NCI-H2227 treated with DMSO at 0.1 percent for 48 hours (cell line): ENCODE results near the gene BTN2A1.
A peak's percentile ranks its signal among the peaks of the same experiment; 100 is the strongest.

ENCODE experiments used
- DNase-seq: peaks from one replicate; lab custom pipeline; 2025; lab: John Stamatoyannopoulos, UW

Gene BTN2A1

DNA sequence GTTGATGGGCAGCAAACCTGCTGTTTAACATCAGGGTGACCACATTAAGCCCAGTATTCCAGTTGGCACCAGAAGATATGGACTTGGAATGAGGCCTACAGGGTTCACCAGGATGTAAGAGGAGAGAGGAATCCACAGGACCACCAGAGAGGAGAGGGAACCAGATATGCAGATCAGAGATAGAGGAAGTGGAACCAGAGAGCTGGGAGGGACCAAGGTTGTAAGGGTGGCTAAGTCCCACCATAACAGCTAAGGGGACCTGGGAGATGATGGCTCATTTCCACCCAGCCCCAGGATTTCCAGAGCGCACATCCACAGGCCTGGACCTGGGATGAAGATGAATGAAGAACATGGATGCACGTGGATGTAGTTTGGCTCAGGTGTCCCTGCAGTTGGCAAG, 11.1 kb downstream of the BTN2A1 start:
- no peak for DNase-seq

DNA sequence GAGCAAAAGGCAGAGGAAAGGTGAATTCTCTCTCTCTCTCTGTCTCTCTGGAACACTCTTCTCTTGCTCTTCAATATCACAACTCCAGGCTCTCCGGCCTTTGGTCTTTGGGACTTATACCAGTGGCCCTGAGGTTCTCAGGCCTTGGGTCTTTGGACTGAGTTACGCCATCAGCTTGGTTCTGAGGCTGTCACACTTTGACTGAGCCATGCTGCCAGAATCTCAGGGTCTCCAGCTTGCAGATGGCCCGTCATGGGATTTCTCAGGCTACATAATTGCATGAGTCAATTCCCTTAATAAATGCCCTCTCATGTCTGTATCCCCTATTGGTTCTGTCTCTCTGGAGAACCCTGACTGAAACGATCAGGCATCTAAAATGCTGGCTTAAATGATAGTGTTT, 12.9 kb downstream of the BTN2A1 start:
- DNase-seq, result no peak

DNA sequence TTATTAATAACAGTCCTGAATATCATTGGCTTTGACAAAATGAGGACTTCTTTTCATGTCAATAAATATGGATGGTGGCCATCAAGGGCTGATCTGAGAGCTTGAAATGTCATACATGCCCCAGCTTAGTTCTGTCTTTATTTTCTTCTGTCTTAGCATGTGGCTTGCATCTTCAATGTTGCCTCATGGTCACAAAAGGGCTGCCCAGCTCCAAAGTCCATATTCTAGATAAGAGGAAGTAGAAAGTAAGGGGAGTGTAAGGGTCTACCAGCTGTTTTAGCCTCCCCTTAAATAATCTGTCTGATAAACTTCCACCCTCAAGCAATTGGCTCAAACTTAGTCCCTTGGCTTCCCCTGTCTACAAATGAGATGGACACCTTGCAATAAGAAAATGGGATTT, 14.2 kb downstream of the BTN2A1 start:
- no peak for DNase-seq

DNA sequence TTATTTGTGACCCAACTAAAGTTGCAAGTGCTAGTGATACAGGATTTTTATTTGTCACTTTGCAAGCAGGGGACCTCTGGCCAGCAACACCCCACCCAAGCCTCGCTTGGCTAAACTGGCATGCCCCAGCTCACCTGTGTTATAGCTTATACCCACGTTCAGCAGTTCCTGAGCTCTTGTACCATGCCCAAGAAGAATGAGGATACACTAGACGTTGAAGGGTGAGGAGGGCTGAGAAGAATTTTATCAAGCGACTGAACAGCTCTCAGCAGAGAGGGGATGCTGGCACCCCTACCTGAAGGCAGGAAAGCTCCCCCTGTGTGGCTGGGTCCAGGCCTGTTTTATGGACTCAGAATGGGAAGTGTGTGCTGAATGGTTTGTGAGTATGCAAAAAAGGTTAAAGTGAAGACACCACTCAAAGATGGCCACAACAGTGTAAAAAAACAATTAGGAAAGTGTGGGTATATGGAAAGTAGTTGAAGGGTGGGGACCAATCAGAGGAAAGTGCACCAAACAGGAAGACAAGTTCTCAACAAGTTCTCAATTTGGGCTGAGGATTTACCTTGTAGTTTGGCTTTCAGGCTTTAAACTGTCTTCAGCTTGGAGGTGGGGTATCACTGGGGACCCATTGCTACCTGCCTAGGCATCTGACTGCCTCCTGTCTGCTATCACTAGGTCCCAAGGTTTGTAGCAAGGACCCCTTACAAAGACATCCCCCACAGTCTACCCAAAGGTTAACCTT, 15.0 kb downstream of the BTN2A1 start:
- DNase-seq, result no peak

DNA sequence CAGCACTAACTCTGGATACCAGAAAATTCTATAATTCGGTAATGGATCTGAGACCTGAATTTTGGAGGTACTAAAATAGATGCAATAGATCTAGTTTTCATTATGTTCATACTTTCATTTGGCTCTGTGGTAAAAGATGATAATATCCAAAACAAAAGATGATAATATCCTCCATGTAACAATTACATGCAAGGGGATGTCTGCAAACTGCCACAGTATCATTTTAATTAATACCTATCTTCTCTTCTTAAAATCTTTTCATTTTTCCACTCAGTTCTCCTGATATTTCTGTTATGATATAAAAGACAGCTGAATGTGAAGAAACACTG, 15.6 kb downstream of the BTN2A1 start:
- no peak for DNase-seq

DNA sequence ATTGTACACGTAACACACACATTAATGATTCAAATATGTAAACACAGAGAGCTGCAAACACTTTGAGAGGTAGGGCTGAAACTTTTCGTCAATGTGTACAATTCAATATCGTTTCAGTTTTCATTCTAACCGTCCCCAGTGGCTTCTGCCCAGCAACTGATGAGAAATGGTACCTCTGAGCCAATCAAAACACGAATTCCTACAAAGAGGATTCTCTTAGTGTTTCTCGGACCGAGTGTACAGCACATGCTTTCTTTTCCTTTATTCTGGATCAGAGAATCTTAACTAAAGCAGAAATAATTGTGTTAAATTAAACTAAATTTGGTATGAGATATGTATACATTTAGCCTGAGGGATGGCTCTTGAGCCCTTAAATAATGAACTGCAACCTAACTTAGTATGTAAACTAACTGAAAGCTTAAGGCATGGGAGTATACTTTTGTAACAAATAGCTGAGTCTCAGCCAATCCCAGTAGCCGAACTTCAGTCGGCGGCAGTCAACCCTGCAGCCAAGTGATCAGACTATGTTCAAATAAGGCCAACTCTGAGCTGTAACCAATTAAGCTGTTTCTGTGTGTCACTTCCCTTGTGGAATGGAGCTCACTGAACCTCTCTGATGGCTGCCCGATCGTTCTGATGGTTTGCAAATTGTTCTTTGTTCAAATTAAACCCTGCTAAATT, 16.1 kb downstream of the BTN2A1 start:
- peak; percentile 96 for DNase-seq

DNA sequence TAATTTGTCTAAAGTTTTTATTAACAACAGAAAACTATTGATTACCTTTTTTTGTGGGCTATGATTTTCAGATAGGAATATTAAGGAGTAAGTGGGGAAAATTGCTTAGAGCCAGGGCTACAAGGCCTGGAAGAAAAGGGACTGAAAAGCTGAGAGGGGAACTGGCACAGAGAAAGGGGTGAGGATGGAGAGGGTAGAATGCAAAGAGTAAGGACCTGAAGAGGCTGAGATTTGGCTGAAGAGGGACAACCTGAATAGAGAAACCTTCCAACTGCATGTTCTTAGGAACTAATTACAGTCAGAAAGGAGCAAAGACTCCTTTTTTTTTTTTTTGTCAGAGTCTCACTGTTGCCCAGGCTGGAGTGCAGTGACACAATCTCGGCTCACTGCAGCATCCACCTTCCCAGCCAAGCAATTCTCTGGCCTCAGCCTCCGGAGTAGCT, 16.7 kb downstream of the BTN2A1 start:
- DNase-seq, result no peak

DNA sequence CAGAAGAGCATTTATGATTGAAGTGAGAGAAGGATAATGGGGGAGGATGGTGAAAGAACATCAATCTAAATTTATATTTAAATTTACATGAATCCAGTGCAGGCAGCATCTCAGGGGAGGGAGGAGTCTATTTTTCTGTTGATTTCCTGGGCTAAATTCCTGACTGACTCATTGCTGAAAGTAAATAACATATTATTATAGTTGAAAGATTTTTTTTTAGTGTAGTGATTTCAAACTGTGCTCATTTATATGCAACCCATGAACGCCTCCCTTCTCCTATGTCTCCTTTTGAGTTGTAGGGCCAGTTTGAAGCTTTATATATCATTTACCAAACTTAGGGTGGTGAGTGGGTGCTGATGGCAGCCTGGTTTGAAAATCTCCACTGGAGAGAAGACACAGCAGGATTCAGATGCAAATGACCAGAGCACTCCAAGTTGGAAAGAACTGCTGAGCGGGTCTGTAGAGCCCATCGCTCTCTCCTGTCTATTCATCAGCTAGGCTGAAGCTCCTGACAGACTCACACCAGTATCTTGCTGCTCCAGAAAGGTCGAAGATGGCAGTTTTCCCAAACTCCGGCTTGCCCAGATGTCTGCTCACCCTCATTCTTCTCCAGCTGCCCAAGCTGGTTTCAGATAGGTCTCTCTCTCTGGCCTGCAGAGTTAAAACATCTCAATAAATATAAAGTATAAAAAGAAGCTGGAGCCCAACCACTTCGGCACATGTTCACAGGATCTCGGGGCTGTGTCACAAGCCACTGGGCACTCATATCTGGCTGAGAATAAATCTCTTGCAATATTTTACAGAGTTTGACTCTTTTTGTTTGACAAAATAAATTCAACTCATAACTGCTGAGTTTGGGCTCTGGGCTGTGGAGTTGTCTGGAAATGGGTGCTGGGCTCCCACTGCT, 18.3 kb downstream of the BTN2A1 start:
- peak; percentile 63 for DNase-seq

DNA sequence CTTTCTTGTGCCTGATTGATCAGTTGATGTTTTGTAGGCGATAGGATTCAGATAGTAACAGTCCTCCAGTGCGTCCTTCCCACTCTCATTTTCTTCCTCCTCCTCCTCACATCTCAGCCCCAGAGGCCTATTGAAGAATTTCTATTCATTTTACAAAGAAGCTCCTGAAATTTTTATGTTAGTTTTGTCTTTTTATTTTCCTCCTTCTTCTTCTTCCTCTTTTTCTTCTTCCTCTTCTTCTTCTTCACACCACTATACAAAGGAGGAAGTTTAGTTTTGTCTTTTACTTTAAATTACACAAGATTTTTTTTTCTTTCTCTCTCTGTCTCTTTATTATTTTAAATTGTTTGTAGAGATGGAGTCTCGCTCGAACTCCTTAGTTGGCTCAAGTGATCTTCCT, 19.1 kb downstream of the BTN2A1 start:
- DNase-seq, result no peak

DNA sequence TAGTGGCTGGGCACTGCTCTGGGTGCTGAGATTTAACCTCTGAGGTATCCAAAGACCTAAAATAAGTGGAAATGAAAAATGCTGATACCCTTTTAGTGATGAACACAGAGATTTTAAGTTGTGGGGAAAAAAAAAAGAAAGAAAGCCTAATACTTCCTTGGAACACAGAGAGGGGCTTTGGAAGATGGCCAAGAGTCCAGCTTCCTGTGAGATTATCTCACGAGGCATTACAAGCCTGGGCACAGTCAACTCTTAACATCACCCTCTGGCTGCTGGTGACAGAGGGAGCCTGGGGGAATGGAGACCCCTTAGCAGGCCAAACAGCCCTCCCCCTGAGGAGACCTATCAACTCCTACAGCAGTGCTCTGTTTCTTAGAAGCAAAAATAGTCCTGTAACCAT, 19.7 kb downstream of the BTN2A1 start:
- no peak for DNase-seq

DNA sequence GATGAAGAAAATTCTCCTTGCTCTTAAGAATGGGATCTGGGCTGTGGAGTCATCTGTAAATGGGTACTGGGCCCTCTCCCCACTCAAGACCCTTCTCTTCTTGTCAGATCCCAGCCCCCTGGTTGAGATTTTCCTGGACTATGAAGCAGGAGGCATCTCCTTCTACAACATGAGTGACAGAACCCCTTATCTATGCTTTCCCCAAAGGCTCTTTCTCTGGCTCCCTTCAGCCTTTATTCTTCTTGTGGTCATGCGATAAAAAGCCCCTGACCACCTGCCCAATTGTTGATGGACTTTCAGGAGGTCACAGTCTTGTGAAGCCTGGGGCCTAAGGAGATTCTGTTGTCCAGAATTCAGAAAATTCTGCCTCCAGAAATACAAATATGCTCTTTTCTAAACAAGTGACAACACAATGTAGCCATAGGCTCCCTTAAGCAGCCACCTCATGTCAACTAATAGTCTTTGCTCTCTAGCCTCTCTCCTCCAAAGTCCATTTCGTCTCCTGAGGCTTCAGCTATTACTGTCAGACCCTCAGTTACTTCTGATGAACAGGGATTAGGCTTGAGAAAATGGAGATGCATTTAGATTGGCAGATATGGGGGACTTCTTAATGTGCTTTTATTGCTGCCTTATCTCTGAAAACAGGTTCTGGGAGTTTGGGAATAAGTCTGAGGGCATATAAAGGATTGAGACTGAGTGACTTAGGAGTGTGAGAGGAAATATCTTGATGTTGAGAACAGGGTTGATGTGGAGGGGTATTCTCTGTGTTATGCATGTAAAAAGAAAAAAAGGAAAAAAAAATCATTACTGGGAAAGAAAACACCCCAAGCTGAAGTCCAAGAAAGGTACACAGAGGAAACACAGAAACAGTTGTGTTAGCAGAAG, 20.6 kb downstream of the BTN2A1 start:
- no peak for DNase-seq

DNA sequence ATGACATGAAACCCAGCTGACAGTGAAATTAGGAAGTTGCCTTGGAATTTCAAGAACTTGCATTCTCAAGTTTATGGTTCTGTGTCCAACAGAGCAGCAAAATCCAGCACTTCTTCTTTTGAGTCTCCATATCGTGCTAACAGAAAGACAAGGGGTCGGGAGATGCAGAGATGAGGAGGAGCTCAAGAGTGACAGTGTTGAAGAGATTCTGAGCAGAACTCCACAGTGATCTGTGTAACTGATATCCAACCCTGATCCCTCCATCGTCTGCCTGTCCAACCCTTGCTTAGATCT, 21.2 kb downstream of the BTN2A1 start:
- no peak for DNase-seq

DNA sequence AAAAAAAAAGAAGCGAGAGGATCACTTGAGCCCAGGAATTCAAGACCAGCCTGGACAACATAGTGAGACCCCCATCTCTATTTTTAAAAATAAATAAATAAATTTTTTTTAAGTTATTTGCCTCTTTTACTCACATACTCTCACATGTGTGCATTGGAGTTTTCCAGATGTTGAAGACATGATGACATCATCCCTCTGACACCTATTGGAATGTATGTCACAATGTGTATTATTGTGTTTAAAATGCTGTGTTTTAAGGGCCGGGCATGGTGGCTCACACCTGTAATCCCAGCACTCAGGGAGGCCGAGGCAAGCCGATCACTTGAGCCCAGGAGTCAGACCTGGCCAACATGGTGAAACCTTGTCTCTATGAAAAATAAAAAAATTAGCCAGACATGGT, 24.6 kb downstream of the BTN2A1 start:
- no peak for DNase-seq

DNA sequence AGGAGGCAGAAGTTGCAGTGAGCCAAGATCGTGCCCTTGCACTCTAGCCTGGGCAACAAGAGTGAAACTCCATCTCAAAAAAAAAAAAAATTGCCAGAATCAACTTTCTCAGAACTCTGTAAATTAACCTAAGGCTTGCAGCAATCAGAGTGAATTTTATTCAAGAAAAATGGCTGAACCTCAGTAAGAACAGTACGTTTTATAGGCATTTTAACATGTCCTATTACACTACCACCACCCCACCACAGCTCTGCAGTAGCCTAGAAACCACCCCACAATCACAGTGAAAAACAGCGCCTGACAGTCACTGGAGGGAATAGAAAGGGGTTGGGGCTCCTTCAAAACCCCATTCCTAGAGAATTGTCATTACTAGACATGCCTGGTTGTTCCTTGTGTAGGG, 26.0 kb downstream of the BTN2A1 start:
- DNase-seq, result no peak

DNA sequence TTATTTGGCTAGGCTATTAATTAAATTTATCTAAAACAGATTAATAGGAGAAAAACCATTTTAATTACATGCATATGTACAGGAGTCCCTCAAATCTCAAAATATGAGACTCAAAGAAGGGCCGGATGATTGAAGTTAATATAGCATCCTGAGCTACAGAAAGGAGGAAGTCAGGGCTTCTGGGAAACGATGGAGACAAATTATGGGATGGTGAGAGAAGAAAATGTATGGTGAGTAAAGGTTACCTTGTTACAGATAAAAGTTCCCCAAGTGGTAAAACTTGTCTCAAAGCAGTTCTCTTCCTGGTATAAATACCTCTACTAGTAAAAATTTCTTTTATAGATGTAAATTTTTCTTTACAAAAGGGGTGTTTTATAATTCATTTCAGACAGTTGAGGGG, 26.4 kb downstream of the BTN2A1 start:
- no peak for DNase-seq

DNA sequence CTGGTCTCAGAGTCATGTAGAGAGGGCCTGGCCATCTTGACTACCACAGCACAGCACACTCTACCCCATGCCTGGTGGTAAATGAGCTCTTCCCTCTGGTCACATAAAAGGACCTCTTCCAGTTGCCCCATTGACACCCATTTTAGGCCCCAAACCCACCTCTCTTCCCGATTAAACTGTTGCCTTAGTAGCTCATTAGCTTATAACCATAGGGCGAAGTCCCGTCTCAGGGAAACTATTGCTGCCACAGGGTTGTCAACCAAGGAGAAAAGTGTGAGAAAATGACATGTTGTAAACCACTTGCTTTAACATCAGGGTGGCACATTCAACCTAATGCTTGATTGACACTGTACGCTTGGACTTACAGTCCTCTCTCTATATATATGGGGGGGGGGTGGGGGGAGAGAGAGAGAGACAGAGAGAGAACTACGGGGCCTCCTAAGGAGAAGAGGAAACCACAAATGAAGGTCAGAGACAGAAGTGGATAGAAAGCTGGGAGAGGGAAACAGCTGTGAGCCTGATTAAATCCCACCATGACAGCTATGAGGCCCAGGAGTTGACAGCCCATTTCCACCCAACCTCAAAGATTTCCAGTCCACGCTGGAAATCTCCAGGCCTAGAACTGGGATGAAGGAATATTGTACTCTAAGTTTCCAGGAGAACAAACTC, 27.5 kb downstream of the BTN2A1 start:
- no peak for DNase-seq

DNA sequence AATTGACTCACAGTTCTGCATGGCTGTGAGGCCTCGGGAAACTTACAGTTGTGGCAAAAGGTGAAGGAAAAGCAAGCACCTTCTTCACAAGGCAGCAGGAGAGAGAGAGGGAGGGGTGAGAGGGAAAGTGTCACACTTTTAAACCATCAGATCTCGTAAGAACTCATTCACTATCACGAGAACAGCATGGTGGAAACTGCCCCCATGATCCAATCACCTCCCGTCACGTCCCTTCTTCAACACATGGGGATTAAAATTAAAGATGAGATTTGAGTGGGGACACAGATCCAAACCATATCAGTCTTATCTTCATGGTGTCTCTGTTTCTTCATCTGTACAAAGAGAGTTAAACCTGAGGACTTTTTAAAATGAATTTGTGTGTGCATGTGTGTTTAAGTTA, 28.6 kb downstream of the BTN2A1 start:
- no peak for DNase-seq

DNA sequence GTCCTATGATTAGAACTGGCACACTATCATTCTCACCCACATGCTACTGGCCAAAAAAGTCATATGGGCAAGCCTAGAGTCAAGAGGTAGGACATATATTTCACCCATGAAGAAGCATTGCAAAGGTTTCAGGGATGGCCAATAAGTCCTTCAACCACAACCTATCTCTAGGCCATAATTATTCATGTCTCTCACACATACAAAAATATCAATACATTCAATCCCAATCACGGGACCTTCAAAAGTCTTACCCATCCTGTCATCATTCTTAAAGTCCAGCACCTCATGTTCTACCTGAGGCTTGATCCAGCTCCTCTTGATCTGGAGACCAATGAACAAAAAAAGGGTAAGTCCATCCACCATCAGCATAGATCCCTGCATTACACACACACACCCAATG, 29.7 kb downstream of the BTN2A1 start:
- no peak for DNase-seq

DNA sequence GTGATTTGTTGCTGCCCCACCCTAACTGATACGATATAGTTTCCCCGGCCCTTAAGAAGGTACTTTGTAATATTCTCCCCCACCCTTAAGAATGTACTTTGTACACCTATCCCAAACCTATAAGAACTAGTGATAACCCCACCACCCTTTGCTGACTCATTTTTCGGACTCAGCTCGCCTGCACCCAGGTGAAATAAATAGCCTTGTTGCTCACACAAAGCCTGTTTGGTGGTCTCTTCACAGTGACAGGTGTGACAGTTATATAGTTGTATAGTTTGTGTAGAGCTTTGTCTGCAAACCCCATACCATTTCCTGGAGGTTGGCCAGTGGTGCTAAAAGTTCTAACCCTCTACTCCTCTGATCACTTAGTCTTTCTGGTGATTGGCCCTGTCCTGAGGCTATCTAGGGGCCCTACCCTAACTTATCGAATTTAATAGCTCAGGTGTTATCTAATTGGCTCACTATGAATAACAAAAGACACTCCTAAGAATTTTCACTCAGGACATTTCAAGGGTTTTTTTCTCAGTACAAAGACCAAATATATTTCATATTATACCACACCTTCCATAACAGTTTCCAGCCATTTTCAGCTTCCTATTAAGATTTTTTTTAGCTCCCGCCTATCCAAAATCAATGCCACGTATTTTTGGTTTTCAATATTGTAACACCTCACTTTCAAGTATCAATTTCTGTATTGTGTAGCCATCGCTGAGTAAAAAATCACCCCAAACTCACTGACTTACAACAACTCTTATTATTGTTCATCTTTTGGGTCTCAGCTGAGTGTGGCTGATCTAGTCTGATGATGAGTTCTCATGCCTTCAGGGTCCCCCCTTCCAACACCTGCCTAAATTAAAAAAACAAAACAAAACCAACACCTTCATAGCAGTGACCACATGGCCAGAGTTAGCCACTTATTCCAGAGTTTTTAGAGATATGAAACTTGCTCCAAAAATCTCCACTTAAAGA, 32.5 kb downstream of the BTN2A1 start:
- no peak for DNase-seq

DNA sequence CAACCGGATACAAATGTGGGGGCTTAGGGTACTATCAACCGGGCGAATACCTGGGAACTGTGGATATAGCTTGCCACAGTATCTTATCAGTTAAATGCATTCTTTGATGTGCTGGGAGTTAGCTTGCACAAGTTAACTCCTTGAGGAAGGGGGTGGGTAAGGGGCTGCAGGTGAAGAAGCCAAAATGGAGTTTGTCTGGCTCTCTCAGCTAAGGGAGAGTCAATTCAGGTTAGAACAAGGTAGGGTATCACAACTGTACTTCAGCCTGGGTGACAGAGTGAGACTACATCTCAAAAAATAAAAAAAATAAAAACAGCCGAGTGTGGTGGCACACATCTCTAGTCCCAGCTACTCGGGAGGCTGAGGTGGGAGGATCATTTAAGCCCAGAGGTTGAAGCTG, 33.8 kb downstream of the BTN2A1 start:
- no peak for DNase-seq
